IMR-90 (cell line): Measurements from ENCODE around the gene ACO1. TPM values are rescaled to one million over a fixed set of nuclear protein-coding genes. Genes with fewer than 3 reads are reported as not detected.

ENCODE experiments used
- ATAC-seq: fragments of 200-7000 bp; cut with Tn5 transposase; 2 replicates; pipeline ENCODE4 v1.9.1; 2020; ENCODE audit warnings: low read depth, mild to moderate bottlenecking, moderate library complexity
- BruUV-seq: library from RNA; stranded (reverse); fragments of 400-500 nt; replicated peaks from 2 replicates; lab custom pipeline; 2021; lab: Mats Ljungman, UMichigan
- CTCF ChIA-PET: fragments of 300-600 bp; formaldehyde crosslinking; extraction: SDS; loops from one replicate; lab custom pipeline; 2021; ENCODE audit warnings: antibody characterized with exemption; lab: Yijun Ruan, JAX
- POLR2A ChIA-PET: fragments of 300-600 bp; sonication (Branson Sonifier 250); formaldehyde crosslinking; loops from one replicate; lab custom pipeline; 2022; ENCODE audit warnings: antibody characterized with exemption; ENCODE audit not compliant: unreplicated experiment; lab: Charles Lee
- DNase-seq: peaks from one replicate; pipeline ENCODE4 v3.0.0; 2013
- H2AFZ ChIP-seq: replicated peaks from 2 replicates; pipeline ENCODE3; 2013; ENCODE audit warnings: low read length, mild to moderate bottlenecking; ENCODE audit not compliant: poor library complexity
- H2AK5ac ChIP-seq: 2 replicates; pipeline ENCODE4 v1.6.1; 2013; ENCODE audit warnings: low read depth, low read length, inconsistent platforms
- H2AK9ac ChIP-seq: replicated peaks from 2 replicates; pipeline ENCODE3; 2013; ENCODE audit warnings: mild to moderate bottlenecking, low read depth, low read length, moderate library complexity; ENCODE audit not compliant: poor library complexity
- H2BK120ac ChIP-seq: 2 replicates; pipeline ENCODE4 v1.6.1; 2013; ENCODE audit warnings: low read depth, low read length, inconsistent platforms
- H2BK15ac ChIP-seq: 3 replicates; pipeline ENCODE4 v1.6.1; 2013; ENCODE audit warnings: low read depth, low read length, inconsistent platforms
- H2BK20ac ChIP-seq: 2 replicates; pipeline ENCODE4 v1.6.1; 2013; ENCODE audit warnings: low read depth, mild to moderate bottlenecking, inconsistent platforms, low read length, moderate library complexity
- H2BK5ac ChIP-seq: 2 replicates; pipeline ENCODE4 v1.6.1; 2013; ENCODE audit warnings: mild to moderate bottlenecking, low read depth, low read length, inconsistent platforms; ENCODE audit not compliant: poor library complexity, severe bottlenecking
- H3K14ac ChIP-seq: replicated peaks from 2 replicates; pipeline ENCODE4 v1.6.1; 2013; ENCODE audit warnings: low read depth, low read length, inconsistent platforms
- H3K18ac ChIP-seq: 2 replicates; pipeline ENCODE4 v1.6.1; 2013; ENCODE audit warnings: low read depth, low read length, control low read depth
- H3K23ac ChIP-seq: 2 replicates; pipeline ENCODE4 v1.6.1; 2013; ENCODE audit warnings: low read depth, low read length, inconsistent platforms
- H3K27ac ChIP-seq: 2 replicates; pipeline ENCODE4 v1.5.1; 2013; ENCODE audit warnings: mild to moderate bottlenecking, control low read depth, low read length; ENCODE audit not compliant: insufficient read depth
- H3K27me3 ChIP-seq: 2 replicates; pipeline ENCODE4 v1.6.1; 2013; ENCODE audit warnings: low read length; ENCODE audit not compliant: control insufficient read depth, insufficient read depth
- H3K36me3 ChIP-seq: 2 replicates; pipeline ENCODE4 v1.6.1; 2013; ENCODE audit warnings: low read length, mixed read lengths; ENCODE audit not compliant: control insufficient read depth, insufficient read depth
- H3K4ac ChIP-seq: 2 replicates; pipeline ENCODE4 v1.6.1; 2013; ENCODE audit warnings: low read depth, low read length, inconsistent platforms
- H3K4me1 ChIP-seq: 2 replicates; pipeline ENCODE4 v1.6.1; 2013; ENCODE audit warnings: low read length, mixed read lengths; ENCODE audit not compliant: control insufficient read depth, insufficient read depth
- H3K4me2 ChIP-seq: 2 replicates; pipeline ENCODE4 v1.6.1; 2013; ENCODE audit warnings: low read depth, mild to moderate bottlenecking, control low read depth, low read length, moderate library complexity
- H3K4me3 ChIP-seq: 2 replicates; pipeline ENCODE4 v1.5.1; 2013; ENCODE audit warnings: low read depth, mild to moderate bottlenecking, control low read depth, low read length, moderate library complexity; ENCODE audit not compliant: insufficient read depth
- H3K56ac ChIP-seq: 2 replicates; pipeline ENCODE4 v1.6.1; 2013; ENCODE audit warnings: low read length, inconsistent platforms; ENCODE audit not compliant: insufficient read depth; ENCODE audit errors: extremely low read depth
- H3K79me1 ChIP-seq, 2 experiments: 2 replicates each; pipeline ENCODE4 v1.6.1; 2013; ENCODE audit warnings: low read length in 2 of 2, inconsistent platforms in 1 of 2, low read depth in 1 of 2
- H3K9ac ChIP-seq: 2 replicates; pipeline ENCODE4 v1.6.1; 2013; ENCODE audit warnings: low read depth, low read length, control low read depth
- H3K9me1 ChIP-seq: 2 replicates; pipeline ENCODE4 v1.6.1; 2013; ENCODE audit warnings: low read length, inconsistent platforms; ENCODE audit not compliant: insufficient read depth
- H3K9me3 ChIP-seq: 2 replicates; pipeline ENCODE4 v1.6.1; 2013; ENCODE audit warnings: low read length; ENCODE audit not compliant: control insufficient read depth, insufficient read depth
- H4K20me1 ChIP-seq: 2 replicates; pipeline ENCODE4 v1.6.1; 2013; ENCODE audit warnings: low read length, inconsistent platforms; ENCODE audit not compliant: insufficient read depth
- H4K5ac ChIP-seq: 2 replicates; pipeline ENCODE4 v1.6.1; 2013; ENCODE audit warnings: mild to moderate bottlenecking, low read depth, low read length, control low read depth
- H4K8ac ChIP-seq, 2 experiments: 2 replicates each; pipeline ENCODE4 v1.6.1; 2013; ENCODE audit warnings: low read depth in 2 of 2, low read length in 2 of 2, control low read depth in 1 of 2, inconsistent platforms in 1 of 2
- H4K91ac ChIP-seq: 2 replicates; pipeline ENCODE4 v1.6.1; 2013; ENCODE audit warnings: low read depth, low read length, inconsistent platforms; ENCODE audit not compliant: insufficient read depth
- CHD1 ChIP-seq: IDR thresholded peaks from 2 replicates; pipeline ENCODE4 v1.6.1; 2012; ENCODE audit warnings: low read depth, low read length, improper control_type of control experiment
- POLR2A ChIP-seq: IDR thresholded peaks from 2 replicates; pipeline ENCODE4 v1.6.1; 2012; ENCODE audit warnings: mild to moderate bottlenecking, low read depth, low read length
- RAD21 ChIP-seq: IDR thresholded peaks from 2 replicates; pipeline ENCODE4 v1.6.1; 2012; ENCODE audit warnings: low read length, improper control_type of control experiment
- RCOR1 ChIP-seq: IDR thresholded peaks from 2 replicates; pipeline ENCODE4 v1.6.1; 2012; ENCODE audit warnings: mild to moderate bottlenecking, low read length, improper control_type of control experiment; ENCODE audit not compliant: insufficient replicate concordance
- RFX5 ChIP-seq: IDR thresholded peaks from 2 replicates; pipeline ENCODE4 v1.8.0; 2012; ENCODE audit warnings: low read depth, mild to moderate bottlenecking, low read length, moderate library complexity
- SMC3 ChIP-seq: fragments of 150-350 bp; IDR thresholded peaks from 2 replicates; pipeline ENCODE4 v1.6.1; 2016; ENCODE audit warnings: low read depth, mild to moderate bottlenecking, antibody characterized with exemption, low read length, moderate library complexity
- WGBS, 2 experiments: methylation state at CpG; one replicate each; pipeline versions ENCODE4 v1.1.5 to v1.1.7; 2013; ENCODE audit warnings: missing lambda C conversion rate in 2 of 2; ENCODE audit not compliant: insufficient read length in 1 of 2; ENCODE audit errors: extremely low coverage in 2 of 2; 5-methylcytosine and 5-hydroxymethylcytosine counted together
- dilution Hi-C: fragments of 300-500 bp; cut with HindIII; formaldehyde crosslinking; loops from one replicate; pipeline ENCODE4 v1.14.3; 2018; ENCODE audit warnings: low sequenced_read_pairs; ENCODE audit not compliant: unreplicated experiment
- in situ Hi-C: fragments of 300-500 bp; cut with MboI; formaldehyde crosslinking; loops from 3 replicates; pipeline ENCODE4 v1.14.3; 2019; ENCODE audit warnings: low sequenced_read_pairs, inconsistent platforms, mixed read lengths
- intact Hi-C: fragments of 100-400 bp; cut with micrococcal nuclease; formaldehyde crosslinking; loops from 2 replicates; pipeline ENCODE4 v1.10.0; 2022
- polyA plus RNA-seq, 3 experiments: library from polyadenylated mRNA; depleted of rRNA; stranded (reverse); fragments of >200 nt; gene quantifications; 2 replicates each; pipeline ENCODE4 v1.2.3, GENCODE V29; 2012; ENCODE audit warnings: low replicate concordance in 1 of 3
- total RNA-seq: library from RNA; depleted of rRNA; stranded (reverse); fragments of >200 nt; gene quantifications from 2 replicates; pipeline ENCODE4 v1.2.3, GENCODE V29; 2012
- TF ChIP-seq, protein P1 (sequence below): conservative IDR thresholded peaks from 2 replicates; pipeline ENCODE4 v1.5.1; 2012; ENCODE audit warnings: mild to moderate bottlenecking, low read depth, low read length, improper control_type of control experiment

ACO1 gene
- total and polyA plus RNA-seq, 2 of the 4 experiments (the other 2 are of a cell fraction): 85.9 to 158 TPM

DNA sequence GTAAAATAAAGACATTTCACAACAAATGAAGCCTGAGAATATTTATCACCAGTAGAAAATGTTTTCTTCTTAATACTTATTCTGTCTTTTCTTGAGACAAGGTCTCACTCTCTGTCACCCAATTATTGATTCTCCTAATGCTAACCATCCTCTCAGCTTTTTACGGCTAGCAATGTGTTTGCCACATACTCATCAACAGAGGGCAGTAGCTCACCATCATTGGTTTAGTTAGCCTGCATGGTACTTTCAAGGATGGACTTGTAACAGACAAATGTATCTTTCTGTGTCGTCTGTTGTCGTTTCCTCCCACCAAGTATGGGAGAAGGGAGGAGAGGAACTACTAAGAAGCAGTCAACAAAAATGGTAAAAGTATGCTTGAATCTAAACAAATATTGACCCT, 5.9 kb upstream of the ACO1 start:
- TF ChIP-seq, protein P1, sequence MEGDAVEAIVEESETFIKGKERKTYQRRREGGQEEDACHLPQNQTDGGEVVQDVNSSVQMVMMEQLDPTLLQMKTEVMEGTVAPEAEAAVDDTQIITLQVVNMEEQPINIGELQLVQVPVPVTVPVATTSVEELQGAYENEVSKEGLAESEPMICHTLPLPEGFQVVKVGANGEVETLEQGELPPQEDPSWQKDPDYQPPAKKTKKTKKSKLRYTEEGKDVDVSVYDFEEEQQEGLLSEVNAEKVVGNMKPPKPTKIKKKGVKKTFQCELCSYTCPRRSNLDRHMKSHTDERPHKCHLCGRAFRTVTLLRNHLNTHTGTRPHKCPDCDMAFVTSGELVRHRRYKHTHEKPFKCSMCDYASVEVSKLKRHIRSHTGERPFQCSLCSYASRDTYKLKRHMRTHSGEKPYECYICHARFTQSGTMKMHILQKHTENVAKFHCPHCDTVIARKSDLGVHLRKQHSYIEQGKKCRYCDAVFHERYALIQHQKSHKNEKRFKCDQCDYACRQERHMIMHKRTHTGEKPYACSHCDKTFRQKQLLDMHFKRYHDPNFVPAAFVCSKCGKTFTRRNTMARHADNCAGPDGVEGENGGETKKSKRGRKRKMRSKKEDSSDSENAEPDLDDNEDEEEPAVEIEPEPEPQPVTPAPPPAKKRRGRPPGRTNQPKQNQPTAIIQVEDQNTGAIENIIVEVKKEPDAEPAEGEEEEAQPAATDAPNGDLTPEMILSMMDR: peak; percentile 95
- 0 out of 2 replicates have a peak, but pooled peaks have one; percentile 42 for TF ChIP-seq POLR2A
- TF ChIP-seq RFX5: no peak
- no peak for TF ChIP-seq CHD1
- peak; percentile 97 for TF ChIP-seq RAD21
- TF ChIP-seq RCOR1: no peak
- peak; percentile 77 for TF ChIP-seq SMC3
- no peak overlapping the region for H2BK120ac ChIP-seq
- dilution Hi-C loops (no loop called here), in situ Hi-C loops (no loop called here), intact Hi-C loops (loop anchor here (2.0 to 5.0 kb wide), 2 partner anchors 172 to 324 kb away; no protein-coding TSS in a partner anchor)
- no peak overlapping the region for H3K4ac ChIP-seq
- DNase-seq: peak; percentile 81
- ATAC-seq: peak; percentile 91
- no peak overlapping the region for H3K23ac ChIP-seq
- no peak overlapping the region for H2BK5ac ChIP-seq
- H2BK20ac ChIP-seq: no peak overlapping the region
- no peaks in the 10 kb centered on the region for H4K20me1 ChIP-seq
- H4K91ac ChIP-seq: no peak overlapping the region
- H2AK9ac ChIP-seq: no peak overlapping the region
- WGBS, 2 experiments: no CpG with 5 or more reads among the region's 3 CpGs
- ChIA-PET CTCF (interaction anchor here (0.6 to 7.0 kb wide), 25 partner anchors 11 to 594 kb away, joined by 3 to 189 read pairs (median 5); partner anchors contain the start of genes NDUFB6, RIGI, SMIM27 and TOPORS), POLR2A (interaction anchor here (0.5 kb wide), 1 partner anchor 10 kb away, joined by 3 read pairs; no protein-coding TSS in a partner anchor)
- H3K4me3 ChIP-seq: no peak overlapping the region; the same call in 1 of the 2 replicates
- no peaks in the 10 kb centered on the region for H3K36me3 ChIP-seq
- no TSS peak for BruUV-seq
- no peaks in the 10 kb centered on the region for H3K9me3 ChIP-seq
- H3K9me1 ChIP-seq: 0 out of 2 replicates have a peak, but pooled peaks cover 3% of the 10 kb centered on the region
- H4K8ac ChIP-seq: no peak overlapping the region
- no peaks in the 10 kb centered on the region for H3K79me1 ChIP-seq
- peak overlapping the region; percentile 63; the same call in 1 of the 2 replicates for H3K4me2 ChIP-seq
- H3K4me1 ChIP-seq: 0 out of 2 replicates have a peak, but pooled peaks cover under 1% of the 10 kb centered on the region
- H3K18ac ChIP-seq: no peak overlapping the region
- H2BK15ac ChIP-seq: no peak overlapping the region
- no peak overlapping the region for H3K9ac ChIP-seq
- H3K27me3 ChIP-seq: peaks cover 2% of the 10 kb centered on the region; the same call in 1 of the 2 replicates
- no peak overlapping the region for H3K56ac ChIP-seq
- no peak overlapping the region for H4K5ac ChIP-seq
- H3K14ac ChIP-seq: no peak overlapping the region
- no peak overlapping the region for H2AFZ ChIP-seq
- H2AK5ac ChIP-seq: no peak overlapping the region
- H3K27ac ChIP-seq: no peak overlapping the region
